Vagina (tissue), 2 donors: ENCODE data around the gene ESPN.

Experiments
- CTCF ChIP-seq, 3 experiments: fragments of 450-650 bp in 2 of 3; fragments of 200-600 bp in 1 of 3; sonication (generic) in 1 of 3; IDR thresholded peaks; one replicate each; pipeline ENCODE4 v1.5.1; 2017 to 2019; ENCODE audit warnings: antibody characterized with exemption in 3 of 3, mild to moderate bottlenecking in 2 of 3, moderate library complexity in 2 of 3
- POLR2A ChIP-seq, 2 donors: fragments of 450-650 bp; IDR thresholded peaks; one replicate each; pipeline ENCODE4 v1.6.1; 2017; ENCODE audit warnings: antibody characterized with exemption in 2 of 2, mild to moderate bottlenecking in 2 of 2, moderate library complexity in 2 of 2
- POLR2AphosphoS5 ChIP-seq, 2 donors: sonication (generic); formaldehyde crosslinking; IDR thresholded peaks; one replicate each; pipeline ENCODE4 v1.9.0; 2017; ENCODE audit warnings: antibody characterized with exemption in 2 of 2, mild to moderate bottlenecking in 2 of 2, low read depth in 1 of 2; ENCODE audit not compliant: insufficient read depth in 1 of 2

GRCh38 chr1:6396998-6397397 is 27.6 kb upstream of the ESPN start:
- TF ChIP-seq POLR2A (IDR thresholded peaks at IDR 0.05): no peak
- TF ChIP-seq CTCF (IDR thresholded peaks at IDR 0.05): no peak
- TF ChIP-seq POLR2AphosphoS5 (IDR thresholded peaks at IDR 0.05; ENCODE audit: insufficient read depth in 1 of 2, low read depth in 1 of 2): no peak
